GM12872 (cell line): Measurements from ENCODE around the gene FTL.

Source experiments
- TF ChIP-seq, protein P1 (sequence below): IDR thresholded peaks from 3 replicates; pipeline ENCODE4 v1.5.1; 2011; ENCODE audit warnings: low read depth, mild to moderate bottlenecking, low read length, moderate library complexity; ENCODE audit not compliant: insufficient read depth

Gene FTL

DNA sequence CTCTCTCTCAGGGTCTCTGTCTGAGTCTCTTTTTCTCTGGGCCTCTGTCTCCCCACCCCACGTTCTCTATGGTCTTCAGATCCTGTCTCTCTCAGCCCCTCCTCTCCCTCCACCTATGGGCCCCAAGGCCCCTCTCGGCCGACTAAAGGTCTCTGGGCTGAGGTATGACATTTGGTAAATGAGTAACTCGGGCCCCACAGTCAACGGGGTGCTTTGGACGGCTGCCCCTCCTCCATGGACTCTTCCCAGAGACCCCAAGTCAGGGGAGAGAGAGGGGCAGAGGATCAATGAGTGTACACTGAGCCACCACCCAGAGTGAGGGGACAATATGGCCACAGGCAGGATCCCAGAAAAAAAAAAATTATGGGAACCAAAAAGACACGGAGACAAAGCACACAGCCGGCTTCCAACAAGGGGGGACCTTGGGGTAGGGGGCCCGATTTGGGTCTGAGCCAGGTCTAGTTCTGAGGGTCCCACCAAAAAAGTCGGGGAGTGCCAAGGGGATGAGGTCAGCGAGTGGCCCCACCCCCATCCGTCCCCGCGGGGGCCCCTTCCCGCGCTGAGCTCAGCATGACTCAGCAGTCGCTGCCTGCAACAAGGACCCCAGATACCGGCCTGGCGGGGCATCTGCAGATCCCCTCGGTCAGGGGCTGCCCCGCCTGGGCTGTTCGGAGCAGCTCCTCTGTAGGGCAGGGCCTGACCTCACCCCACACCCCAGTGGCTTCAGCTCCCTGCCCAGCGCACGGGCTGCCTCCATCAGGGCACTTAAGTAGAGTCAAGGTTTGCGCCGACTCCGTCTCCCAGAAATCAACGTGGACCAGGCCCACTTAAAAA lies 1.5 kb upstream of the FTL start:
- TF ChIP-seq, protein P1, sequence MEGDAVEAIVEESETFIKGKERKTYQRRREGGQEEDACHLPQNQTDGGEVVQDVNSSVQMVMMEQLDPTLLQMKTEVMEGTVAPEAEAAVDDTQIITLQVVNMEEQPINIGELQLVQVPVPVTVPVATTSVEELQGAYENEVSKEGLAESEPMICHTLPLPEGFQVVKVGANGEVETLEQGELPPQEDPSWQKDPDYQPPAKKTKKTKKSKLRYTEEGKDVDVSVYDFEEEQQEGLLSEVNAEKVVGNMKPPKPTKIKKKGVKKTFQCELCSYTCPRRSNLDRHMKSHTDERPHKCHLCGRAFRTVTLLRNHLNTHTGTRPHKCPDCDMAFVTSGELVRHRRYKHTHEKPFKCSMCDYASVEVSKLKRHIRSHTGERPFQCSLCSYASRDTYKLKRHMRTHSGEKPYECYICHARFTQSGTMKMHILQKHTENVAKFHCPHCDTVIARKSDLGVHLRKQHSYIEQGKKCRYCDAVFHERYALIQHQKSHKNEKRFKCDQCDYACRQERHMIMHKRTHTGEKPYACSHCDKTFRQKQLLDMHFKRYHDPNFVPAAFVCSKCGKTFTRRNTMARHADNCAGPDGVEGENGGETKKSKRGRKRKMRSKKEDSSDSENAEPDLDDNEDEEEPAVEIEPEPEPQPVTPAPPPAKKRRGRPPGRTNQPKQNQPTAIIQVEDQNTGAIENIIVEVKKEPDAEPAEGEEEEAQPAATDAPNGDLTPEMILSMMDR, result no peak

DNA sequence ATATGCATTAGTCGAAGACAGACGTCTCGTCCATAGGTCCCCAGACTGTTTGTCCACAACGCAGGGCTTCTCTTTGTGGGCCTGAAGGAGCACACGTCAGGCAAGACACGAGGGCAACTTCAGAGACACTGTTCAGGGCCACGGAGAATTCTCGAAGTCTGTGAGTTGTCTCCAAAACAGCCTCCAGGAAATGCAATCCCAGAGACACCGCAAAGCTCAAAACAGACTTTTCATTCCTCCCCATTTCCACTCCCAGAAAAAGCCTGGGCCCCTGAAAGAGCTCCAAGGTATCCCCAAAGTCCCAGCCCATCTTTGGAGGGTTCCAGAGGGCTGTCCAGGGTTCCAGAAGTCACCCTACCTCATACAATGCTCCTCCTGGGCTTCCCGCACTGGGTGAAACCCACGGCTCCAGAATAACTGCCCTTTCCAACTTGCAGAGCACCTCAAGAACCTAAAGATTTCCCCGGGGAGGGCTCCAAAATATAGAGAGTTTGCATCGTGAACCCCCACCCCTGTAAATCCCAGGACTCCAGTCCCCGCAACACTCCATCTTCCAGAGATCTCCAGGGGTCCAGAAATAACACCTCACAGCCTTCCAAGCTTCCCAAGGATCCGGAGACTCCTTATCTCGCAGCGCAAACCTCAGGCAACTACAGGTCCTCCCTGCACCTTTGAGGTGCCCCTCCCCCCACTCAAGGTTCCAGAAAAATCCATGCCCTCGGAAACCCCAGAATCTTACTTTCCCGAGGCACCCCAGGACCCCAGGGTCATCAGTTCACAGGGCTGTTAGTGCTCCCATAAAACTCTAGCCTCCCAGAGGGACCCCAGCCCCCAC lies 687 bp upstream of the FTL start:
- TF ChIP-seq, protein P1, result no peak

DNA sequence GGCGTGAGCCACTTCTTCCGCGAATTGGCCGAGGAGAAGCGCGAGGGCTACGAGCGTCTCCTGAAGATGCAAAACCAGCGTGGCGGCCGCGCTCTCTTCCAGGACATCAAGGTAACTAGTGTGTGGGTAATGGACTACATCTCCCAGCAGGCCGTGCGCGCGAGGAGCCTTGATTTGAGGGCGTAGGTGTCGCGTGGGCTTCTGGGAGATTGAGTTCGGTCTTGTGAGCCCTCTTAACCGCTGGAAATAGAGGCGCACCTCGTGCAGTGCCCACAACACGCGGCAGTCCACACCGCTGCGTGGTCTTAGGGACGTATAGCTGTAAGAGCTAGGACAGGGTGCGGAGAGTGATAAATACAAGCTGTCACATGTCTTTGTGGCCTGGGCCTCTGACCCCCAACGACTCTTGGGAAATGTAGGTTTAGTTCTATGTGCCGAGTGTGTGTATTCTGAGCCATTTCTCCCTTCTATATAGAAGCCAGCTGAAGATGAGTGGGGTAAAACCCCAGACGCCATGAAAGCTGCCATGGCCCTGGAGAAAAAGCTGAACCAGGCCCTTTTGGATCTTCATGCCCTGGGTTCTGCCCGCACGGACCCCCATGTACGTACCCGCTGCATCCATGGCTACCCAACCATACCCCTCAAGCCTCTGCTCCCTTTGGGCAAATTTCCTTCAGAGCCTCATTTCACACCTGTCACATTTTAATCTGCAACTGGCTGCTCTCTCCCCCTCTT lies 864 bp downstream of the FTL start:
- TF ChIP-seq, protein P1, result no peak

DNA sequence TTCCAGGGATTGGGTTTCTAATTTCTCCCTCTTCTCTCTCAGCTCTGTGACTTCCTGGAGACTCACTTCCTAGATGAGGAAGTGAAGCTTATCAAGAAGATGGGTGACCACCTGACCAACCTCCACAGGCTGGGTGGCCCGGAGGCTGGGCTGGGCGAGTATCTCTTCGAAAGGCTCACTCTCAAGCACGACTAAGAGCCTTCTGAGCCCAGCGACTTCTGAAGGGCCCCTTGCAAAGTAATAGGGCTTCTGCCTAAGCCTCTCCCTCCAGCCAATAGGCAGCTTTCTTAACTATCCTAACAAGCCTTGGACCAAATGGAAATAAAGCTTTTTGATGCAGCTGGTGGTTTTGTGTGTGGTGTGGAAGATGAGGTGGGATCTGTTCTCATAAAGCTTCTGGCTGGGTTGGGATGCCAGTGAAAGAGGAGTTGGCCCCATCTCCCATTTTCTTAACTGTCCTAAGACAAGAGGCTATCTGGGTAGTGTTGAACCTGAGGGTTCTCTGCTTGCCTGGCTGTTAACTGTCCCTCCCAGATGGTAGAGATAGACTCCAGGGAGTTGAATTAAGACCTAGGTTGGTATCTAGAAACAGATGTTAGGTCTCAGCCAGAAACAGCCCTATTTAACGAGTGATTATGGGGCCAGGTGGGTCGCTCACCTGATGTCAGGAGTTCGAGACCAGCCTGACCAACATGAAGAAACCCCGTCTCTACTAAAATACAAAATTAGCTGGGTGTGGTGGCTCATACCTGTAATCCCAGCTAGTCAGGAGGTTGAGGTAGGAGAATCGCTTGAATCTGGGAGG lies 1.6 kb downstream of the FTL start:
- TF ChIP-seq, protein P1, result no peak

DNA sequence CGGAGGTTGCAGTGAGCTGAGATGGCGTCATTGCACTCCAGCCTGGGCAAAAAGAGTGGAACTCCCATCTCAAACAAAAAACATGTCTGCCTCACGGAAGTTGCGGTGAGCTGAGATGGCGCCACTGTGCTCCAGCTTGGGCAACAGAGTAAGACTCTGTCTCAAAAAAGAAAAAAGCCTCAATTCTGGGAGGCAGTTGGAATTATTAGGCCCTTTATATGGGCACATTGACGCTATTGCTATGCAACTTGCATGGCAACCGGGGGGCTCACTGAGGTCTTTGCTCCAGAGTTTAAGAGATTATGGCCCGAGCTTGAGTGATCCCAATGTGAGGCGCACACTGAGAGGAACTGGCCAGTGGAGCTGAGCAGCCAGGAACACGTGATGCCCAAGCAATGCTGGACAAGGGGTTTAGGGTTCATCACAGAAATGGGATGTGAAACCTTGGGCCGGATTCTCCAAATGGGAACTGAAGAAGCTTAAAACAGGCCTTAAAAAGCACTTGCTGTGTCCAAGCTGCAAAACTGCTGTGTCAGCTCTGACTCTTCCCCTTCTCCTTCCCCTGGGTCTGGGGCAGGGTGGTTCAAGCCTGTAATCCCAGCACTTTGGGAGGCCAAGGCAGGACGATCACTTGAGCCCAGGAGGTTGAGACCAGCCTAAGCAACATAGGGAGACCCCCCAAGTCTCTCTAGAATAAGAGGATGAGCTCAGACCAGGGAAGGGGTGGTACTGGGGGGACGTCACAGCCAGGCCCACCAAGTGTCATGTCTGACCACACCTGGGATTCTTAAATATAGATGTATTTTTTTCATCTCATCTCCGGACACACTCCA lies 2.5 kb downstream of the FTL start:
- TF ChIP-seq, protein P1, result no peak

DNA sequence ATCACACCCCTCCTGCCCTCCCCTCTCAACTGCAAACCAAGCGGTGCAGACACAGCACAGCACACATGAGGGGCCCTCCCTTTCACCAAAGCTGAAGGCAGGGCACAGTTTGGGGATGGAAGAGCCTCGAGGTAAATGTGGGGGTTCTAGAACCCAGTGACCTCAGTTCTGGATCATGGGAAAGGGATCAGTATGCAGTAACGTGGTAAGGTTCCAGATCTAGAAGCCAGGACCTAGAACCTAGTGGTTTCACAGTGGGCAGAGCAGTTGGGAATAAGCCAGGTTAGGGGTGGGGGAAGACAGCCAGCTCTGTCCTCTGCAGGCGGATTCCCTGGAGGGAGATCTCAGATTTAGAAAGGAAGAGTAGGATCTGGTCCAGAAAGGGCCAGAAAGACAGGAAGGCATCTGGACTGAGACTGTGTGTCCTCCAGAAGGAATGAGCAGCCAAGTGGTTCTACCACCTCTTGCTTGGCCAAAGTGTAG lies 3.1 kb downstream of the FTL start:
- TF ChIP-seq, protein P1, result no peak
